GM18870 (cell line): ENCODE data around the gene DUSP1.

Experiments used
- ATAC-seq: cut with Tn5 transposase; IDR thresholded peaks from one replicate; pipeline ENCODE4 v1.9.1; 2021; ENCODE audit warnings: moderate library complexity; ENCODE audit not compliant: unreplicated experiment

Gene DUSP1

GRCh38 chr5:172765766-172766286 lies 5.2 kb downstream of the DUSP1 start:
- no peak for ATAC-seq

- ATAC-seq = peak; percentile 85
Observed at GRCh38 chr5:172764861-172765765, 5.9 kb downstream of the DUSP1 start.

GRCh38 chr5:172763120-172763464 lies 7.9 kb downstream of the DUSP1 start:
- no peak for ATAC-seq

- ATAC-seq = no peak
Observed at GRCh38 chr5:172762214-172763119, 8.5 kb downstream of the DUSP1 start.

GRCh38 chr5:172760959-172761358 lies 10.0 kb downstream of the DUSP1 start:
- ATAC-seq = no peak

GRCh38 chr5:172760136-172760535 lies 10.9 kb downstream of the DUSP1 start:
- no peak for ATAC-seq

GRCh38 chr5:172758834-172759149 lies 12.2 kb downstream of the DUSP1 start:
- no peak for ATAC-seq

GRCh38 chr5:172758077-172758833 lies 12.7 kb downstream of the DUSP1 start:
- no peak for ATAC-seq

- ATAC-seq = no peak
Observed at GRCh38 chr5:172757394-172758010, 13.5 kb downstream of the DUSP1 start.

- ATAC-seq = no peak
Observed at GRCh38 chr5:172756764-172757393, 14.1 kb downstream of the DUSP1 start.

GRCh38 chr5:172754596-172755356 lies 16.2 kb downstream of the DUSP1 start:
- no peak for ATAC-seq

GRCh38 chr5:172753101-172753500 lies 17.9 kb downstream of the DUSP1 start:
- ATAC-seq = no peak

- ATAC-seq = no peak
Observed at GRCh38 chr5:172751761-172752510, 19.1 kb downstream of the DUSP1 start.

- ATAC-seq = no peak
Observed at GRCh38 chr5:172749881-172750633, 20.9 kb downstream of the DUSP1 start.

- ATAC-seq = no peak
Observed at GRCh38 chr5:172749076-172749475, 21.9 kb downstream of the DUSP1 start.

GRCh38 chr5:172748341-172748843 lies 22.6 kb downstream of the DUSP1 start:
- no peak for ATAC-seq

GRCh38 chr5:172747471-172747870 lies 23.5 kb downstream of the DUSP1 start:
- ATAC-seq = no peak

GRCh38 chr5:172746725-172747124 lies 24.3 kb downstream of the DUSP1 start:
- no peak for ATAC-seq
